Adrenal gland (tissue), 12 donors: ENCODE measurements around the gene ACOT6. TPM values are rescaled to one million over a fixed set of nuclear protein-coding genes. Genes with fewer than 3 reads are reported as not detected.

Experiments used
- DNase-seq, 7 donors: peaks; one replicate each; pipeline ENCODE4 v3.0.0-alpha.2; 2019 to 2020
- H3K27ac ChIP-seq, 5 donors: fragments of 200-600 bp; sonication (generic) in 4 of 5; 1 replicate in 3 of 5; 2 replicates in 2 of 5; pipeline versions ENCODE4 v1.5.1 to v1.8.0; 2016 to 2020; ENCODE audit warnings: mild to moderate bottlenecking in 1 of 5
- H3K27me3 ChIP-seq: fragments of 200-600 bp; 2 replicates; pipeline ENCODE4 v1.8.0; 2021
- H3K36me3 ChIP-seq, 2 donors: fragments of 200-600 bp; replicated peaks in 1 of 2; 1 replicate in 1 of 2; 2 replicates in 1 of 2; pipeline versions ENCODE4 v1.5.1 to v1.8.0; 2018 to 2022
- H3K4me1 ChIP-seq, 2 donors: fragments of 200-600 bp; replicated peaks in 1 of 2; 1 replicate in 1 of 2; 2 replicates in 1 of 2; pipeline versions ENCODE4 v1.5.1 to v1.8.0; 2018 to 2021
- H3K4me3 ChIP-seq, 4 donors: fragments of 200-600 bp; sonication (generic) in 3 of 4; one replicate each; pipeline ENCODE4 v1.5.1; 2016 to 2018
- H3K9me3 ChIP-seq, 3 donors: fragments of 200-600 bp; sonication (generic) in 1 of 3; replicated peaks in 1 of 3; 1 replicate in 2 of 3; 2 replicates in 1 of 3; pipeline versions ENCODE4 v1.5.1 to v1.8.0; 2016 to 2021
- POLR2A ChIP-seq, 2 donors: fragments of 450-650 bp; IDR thresholded peaks; one replicate each; pipeline ENCODE4 v1.6.1; 2017; ENCODE audit warnings: antibody characterized with exemption in 2 of 2, mild to moderate bottlenecking in 2 of 2, moderate library complexity in 1 of 2
- WGBS, 4 donors: extraction: QIAGEN DNeasy Blood & Tissue Kit in 2 of 4; methylation state at CpG; one replicate each; pipeline versions ENCODE4 v1.1.5 to v1.1.7; 2013 to 2017; 5-methylcytosine and 5-hydroxymethylcytosine counted together
- intact Hi-C, 2 donors: fragments of 100-400 bp; cut with DNase I; formaldehyde crosslinking; loops; one replicate each; pipeline versions ENCODE4 v1.14.1 to v1.15.0; 2022 to 2023
- polyA plus RNA-seq, 3 donors: library from polyadenylated mRNA; stranded (reverse); fragments of 200-250 nt in 2 of 3; fragments of 350-450 nt in 1 of 3; fragmentation: Illumina TruSeq in 1 of 3; extraction: RNeasy Lipid Tissue Mini Kit (QIAGEN cat#74804) in 1 of 3; gene quantifications; one replicate each; pipeline ENCODE4 v1.2.3, GENCODE V29; 2013 to 2014
- total RNA-seq, 9 donors: library from RNA; depleted of rRNA in 4 of 9; stranded (reverse); fragments of >200 nt in 4 of 9; fragments of 120-200 nt in 1 of 9; fragmentation: NEBNext Ultra II Directional in 1 of 9; extraction: Animal tissue kit (Norgen Biotek cat#: 25700) in 1 of 9; gene quantifications; one replicate each; pipeline versions ENCODE4 v1.1.0 to v1.2.4, GENCODE V29; 2013 to 2023
- TF ChIP-seq, protein P1 (sequence below), 6 experiments: fragments of 450-650 bp in 4 of 6; fragments of 200-600 bp in 2 of 6; sonication (generic) in 1 of 6; IDR thresholded peaks; 1 replicate in 5 of 6; 2 replicates in 1 of 6; pipeline versions ENCODE4 v1.5.1 to v1.8.0; 2016 to 2021; ENCODE audit warnings: antibody characterized with exemption in 6 of 6, mild to moderate bottlenecking in 2 of 6, moderate library complexity in 1 of 6
- donor health status: healthy with polysubstance abuse.
- donor health status: Bipolar disorder and iron deficiency.
- donor health status: DM: yes; HTN: yes; CAD: no.
- donor health status: DM: no; HTN: no; CAD: no.
- donor health status: DM: no; HTN: no; CAD: no.
- donor health status: DM: yes; HTN: yes; CAD: no.

Gene ACOT6
- total and polyA plus RNA-seq, 12 donors: 0.17 TPM; not detected in 11

DNA sequence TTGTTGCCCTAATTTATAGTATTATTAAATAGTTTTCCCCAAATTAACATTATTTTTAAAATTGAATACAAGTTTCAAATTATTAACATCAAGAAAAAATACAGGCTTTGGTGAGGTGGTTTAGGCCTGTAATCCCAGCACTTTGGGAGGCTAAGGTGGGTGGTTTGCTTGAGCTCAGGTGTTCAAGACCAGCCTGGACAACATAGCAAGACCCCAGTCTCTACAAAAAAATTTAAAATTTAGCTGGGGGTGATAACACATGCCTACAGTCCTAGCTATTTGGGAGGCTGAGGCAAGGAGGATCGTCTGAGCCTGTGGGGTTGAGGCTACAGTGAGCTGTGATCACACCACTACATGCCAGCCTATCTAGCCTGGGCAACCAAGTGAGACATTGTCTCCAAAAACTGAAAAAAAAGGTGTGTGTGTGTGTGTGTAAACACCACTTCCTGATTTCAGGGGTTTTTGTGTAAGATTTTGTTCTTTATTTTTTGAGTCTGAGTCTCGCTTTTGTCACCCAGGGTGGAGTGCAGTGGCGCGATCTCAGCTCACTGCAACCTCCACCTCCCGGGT lies 28.6 kb downstream of the ACOT6 start:
- TF ChIP-seq POLR2A (IDR thresholded peaks at IDR 0.05): no peak
- TF ChIP-seq, protein P1, sequence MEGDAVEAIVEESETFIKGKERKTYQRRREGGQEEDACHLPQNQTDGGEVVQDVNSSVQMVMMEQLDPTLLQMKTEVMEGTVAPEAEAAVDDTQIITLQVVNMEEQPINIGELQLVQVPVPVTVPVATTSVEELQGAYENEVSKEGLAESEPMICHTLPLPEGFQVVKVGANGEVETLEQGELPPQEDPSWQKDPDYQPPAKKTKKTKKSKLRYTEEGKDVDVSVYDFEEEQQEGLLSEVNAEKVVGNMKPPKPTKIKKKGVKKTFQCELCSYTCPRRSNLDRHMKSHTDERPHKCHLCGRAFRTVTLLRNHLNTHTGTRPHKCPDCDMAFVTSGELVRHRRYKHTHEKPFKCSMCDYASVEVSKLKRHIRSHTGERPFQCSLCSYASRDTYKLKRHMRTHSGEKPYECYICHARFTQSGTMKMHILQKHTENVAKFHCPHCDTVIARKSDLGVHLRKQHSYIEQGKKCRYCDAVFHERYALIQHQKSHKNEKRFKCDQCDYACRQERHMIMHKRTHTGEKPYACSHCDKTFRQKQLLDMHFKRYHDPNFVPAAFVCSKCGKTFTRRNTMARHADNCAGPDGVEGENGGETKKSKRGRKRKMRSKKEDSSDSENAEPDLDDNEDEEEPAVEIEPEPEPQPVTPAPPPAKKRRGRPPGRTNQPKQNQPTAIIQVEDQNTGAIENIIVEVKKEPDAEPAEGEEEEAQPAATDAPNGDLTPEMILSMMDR (IDR thresholded peaks at IDR 0.05): no peak
- DNase-seq: no peak
- no peaks in the 10 kb centered on the region for H3K36me3 ChIP-seq
- intact Hi-C loops: no loop called here
- H3K27me3 ChIP-seq: no peaks in the 10 kb centered on the region
- no peak overlapping the region for H3K4me3 ChIP-seq
- no peaks in the 10 kb centered on the region for H3K9me3 ChIP-seq
- H3K27ac ChIP-seq: no peak overlapping the region
- H3K4me1 ChIP-seq: peaks cover 3 to 16% of the 10 kb centered on the region in 2 donors
- WGBS, 4 donors: 87 to 95% (median 89%) methylated on average over 5 of the region's 5 CpGs

DNA sequence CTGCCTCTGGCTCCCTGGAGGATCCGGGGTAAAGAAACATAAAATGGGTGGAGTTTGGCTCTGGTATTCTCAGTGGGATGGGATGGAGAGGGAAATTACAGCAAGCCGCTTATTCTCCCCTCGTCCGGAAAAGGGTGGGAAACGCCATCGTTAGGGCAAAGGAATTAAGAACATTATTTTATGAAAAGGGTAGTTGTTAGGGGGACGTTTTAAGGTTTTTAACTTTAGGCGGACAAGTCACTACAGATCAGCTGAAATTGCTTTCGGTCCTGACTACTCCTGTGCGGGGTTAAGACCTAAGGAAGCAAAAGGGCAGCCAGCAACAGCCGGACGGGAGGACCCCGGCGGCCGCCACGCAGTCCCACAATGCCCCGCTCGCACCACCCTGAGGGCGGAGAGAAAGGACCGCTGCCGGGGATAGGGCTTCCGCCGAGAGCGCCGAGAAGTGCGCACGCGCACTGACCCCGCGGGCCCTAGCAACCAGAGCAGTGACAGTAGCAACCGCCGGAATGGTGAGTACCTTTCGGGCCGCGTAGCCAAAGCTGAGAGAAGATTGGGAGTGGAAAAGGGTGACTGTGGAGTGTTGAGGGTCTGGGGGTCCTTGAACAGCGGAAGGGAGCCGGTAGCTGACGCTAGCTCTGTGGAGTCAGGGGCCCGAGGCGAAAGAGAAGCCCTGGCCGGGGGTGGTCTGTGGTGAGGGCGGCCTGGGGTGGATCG lies 32.4 kb downstream of the ACOT6 start, which contains the start of gene DNAL1:
DNAL1 (plus strand) TSS at position 456 of the 717 bp plus-strand sequence; CDS start at position 510, 54 bp downstream.
- Histone ChIP-seq H3K4me1 (peaks cover 3 to 17% of the 10 kb centered on the region in 2 donors), H3K4me3 (peak within 1 kb of the TSS; percentile 63 to 87 (median 65)), H3K27ac (peak within 1 kb of the TSS; percentile 51 to 84 (median 82)), H3K36me3 (no peaks in the 10 kb centered on the region), H3K27me3 (no peaks in the 10 kb centered on the region), H3K9me3 (no peaks in the 10 kb centered on the region)
- TF ChIP-seq, protein P1 (IDR thresholded peaks at IDR 0.05): peak in 2 of 6 experiments; percentile 3 to 5
- TF ChIP-seq POLR2A (IDR thresholded peaks at IDR 0.05): peak; percentile 25 to 74
- intact Hi-C loops: no loop called here
- 0 to 1% (median 0%) methylated on average over 20 to 43 of the region's 43 CpGs for whole genome bisulfite sequencing, 4 donors
- DNase-seq: peak; percentile 90 to 96 (median 94)

DNA sequence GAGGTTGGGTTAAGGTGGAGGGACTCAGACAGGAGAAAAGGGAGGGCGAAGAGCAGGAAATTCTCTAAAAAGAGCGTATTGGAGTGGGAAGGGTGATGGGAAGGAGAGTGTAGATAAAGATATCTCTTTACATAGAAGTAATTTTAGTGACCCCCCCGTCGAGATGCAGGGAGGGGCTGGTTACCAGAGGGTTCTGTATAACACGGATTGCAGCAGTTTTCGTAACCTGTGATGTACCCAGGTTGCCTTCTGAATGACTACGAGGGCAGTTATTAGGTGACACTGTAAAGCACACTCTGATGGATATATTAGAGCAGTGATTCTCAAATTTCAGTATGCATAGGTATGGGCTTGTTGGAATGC lies 32.9 kb downstream of the ACOT6 start:
- H3K4me3 ChIP-seq: peak overlapping the region; percentile 63 to 87 (median 65)
- no peak for TF ChIP-seq POLR2A (IDR thresholded peaks at IDR 0.05)
- TF ChIP-seq, protein P1 (IDR thresholded peaks at IDR 0.05): no peak
- no peaks in the 10 kb centered on the region for H3K36me3 ChIP-seq
- 2 to 4% (median 3%) methylated on average over 7 of the region's 7 CpGs for WGBS, 4 donors
- no peaks in the 10 kb centered on the region for H3K9me3 ChIP-seq
- H3K4me1 ChIP-seq: peaks cover 3 to 17% of the 10 kb centered on the region in 2 donors
- H3K27ac ChIP-seq: peak overlapping the region in 4 of 5 donors; percentile 70 to 84 (median 82)
- DNase-seq: no peak
- intact Hi-C loops: no loop called here
- no peaks in the 10 kb centered on the region for H3K27me3 ChIP-seq

DNA sequence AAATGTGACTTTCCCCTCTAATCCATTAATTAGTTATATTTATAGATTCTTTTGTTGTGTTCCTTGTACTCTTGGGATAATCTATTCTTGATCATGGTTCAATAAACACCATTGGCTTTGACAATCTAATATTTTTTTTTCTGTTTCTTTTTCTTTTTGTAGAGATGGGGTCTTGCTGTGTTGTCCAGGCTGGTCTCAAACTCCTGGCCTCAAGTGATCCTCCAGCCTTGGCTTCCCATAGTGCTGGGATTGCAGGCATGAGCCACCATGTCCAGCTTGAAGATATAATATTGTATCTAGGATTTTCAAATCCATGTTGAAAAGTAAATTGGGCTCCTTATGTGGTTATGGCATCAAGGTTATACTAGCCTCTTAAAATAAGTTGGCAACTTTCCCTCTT lies 38.7 kb downstream of the ACOT6 start:
- Histone ChIP-seq H3K27ac (no peak overlapping the region), H3K36me3 (peaks cover 0 to 6% of the 10 kb centered on the region in 2 donors), H3K4me3 (no peak overlapping the region), H3K27me3 (no peaks in the 10 kb centered on the region), H3K4me1 (no peaks in the 10 kb centered on the region), H3K9me3 (no peaks in the 10 kb centered on the region)
- intact Hi-C loops: no loop called here
- DNase-seq: no peak
- TF ChIP-seq, protein P1 (IDR thresholded peaks at IDR 0.05): no peak
- no peak for TF ChIP-seq POLR2A (IDR thresholded peaks at IDR 0.05)
